ENCODE data around the gene HOOK2. TPM values are rescaled to one million over a fixed set of nuclear protein-coding genes. Genes with fewer than 3 reads are reported as not detected.

Gene HOOK2
- total and polyA plus RNA-seq, 2 experiments from 2014 or later: 56.9 to 86.4 TPM

DNA sequence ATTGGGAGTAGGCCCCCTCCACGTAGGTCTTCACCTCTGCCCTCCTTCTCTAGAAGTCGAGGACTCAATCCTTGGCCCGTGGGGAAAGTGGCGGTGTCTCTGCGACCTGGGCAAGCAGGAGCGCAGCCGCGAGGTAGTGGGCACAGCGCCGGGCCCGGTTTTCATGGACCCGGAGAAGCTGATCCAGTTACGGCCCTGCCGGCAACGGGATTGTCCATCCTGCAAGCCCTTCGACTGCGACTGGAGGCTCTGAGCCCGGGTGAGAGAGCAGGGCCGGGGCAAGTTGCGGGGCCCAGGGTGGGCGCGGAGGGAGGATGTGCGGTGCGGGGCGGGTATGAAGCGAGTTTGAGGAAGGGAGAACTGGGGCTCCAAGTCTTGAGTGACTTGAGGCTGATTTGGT, 28.7 kb upstream of the HOOK2 start (continued):
- TF ChIP-seq, protein P1, sequence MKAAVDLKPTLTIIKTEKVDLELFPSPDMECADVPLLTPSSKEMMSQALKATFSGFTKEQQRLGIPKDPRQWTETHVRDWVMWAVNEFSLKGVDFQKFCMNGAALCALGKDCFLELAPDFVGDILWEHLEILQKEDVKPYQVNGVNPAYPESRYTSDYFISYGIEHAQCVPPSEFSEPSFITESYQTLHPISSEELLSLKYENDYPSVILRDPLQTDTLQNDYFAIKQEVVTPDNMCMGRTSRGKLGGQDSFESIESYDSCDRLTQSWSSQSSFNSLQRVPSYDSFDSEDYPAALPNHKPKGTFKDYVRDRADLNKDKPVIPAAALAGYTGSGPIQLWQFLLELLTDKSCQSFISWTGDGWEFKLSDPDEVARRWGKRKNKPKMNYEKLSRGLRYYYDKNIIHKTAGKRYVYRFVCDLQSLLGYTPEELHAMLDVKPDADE (IDR thresholded peaks at IDR 0.05): no peak
- TF ChIP-seq EZH2 (IDR thresholded peaks at IDR 0.05; ENCODE audit: low read depth, unreplicated experiment) (no peak), ZNF114 (CRISPR knock-in tag; IDR thresholded peaks at IDR 0.05) (no peak), EZH2phosphoT487 (IDR thresholded peaks at IDR 0.05; ENCODE audit: unreplicated experiment) (no peak)
- TF ChIP-seq, protein P2, sequence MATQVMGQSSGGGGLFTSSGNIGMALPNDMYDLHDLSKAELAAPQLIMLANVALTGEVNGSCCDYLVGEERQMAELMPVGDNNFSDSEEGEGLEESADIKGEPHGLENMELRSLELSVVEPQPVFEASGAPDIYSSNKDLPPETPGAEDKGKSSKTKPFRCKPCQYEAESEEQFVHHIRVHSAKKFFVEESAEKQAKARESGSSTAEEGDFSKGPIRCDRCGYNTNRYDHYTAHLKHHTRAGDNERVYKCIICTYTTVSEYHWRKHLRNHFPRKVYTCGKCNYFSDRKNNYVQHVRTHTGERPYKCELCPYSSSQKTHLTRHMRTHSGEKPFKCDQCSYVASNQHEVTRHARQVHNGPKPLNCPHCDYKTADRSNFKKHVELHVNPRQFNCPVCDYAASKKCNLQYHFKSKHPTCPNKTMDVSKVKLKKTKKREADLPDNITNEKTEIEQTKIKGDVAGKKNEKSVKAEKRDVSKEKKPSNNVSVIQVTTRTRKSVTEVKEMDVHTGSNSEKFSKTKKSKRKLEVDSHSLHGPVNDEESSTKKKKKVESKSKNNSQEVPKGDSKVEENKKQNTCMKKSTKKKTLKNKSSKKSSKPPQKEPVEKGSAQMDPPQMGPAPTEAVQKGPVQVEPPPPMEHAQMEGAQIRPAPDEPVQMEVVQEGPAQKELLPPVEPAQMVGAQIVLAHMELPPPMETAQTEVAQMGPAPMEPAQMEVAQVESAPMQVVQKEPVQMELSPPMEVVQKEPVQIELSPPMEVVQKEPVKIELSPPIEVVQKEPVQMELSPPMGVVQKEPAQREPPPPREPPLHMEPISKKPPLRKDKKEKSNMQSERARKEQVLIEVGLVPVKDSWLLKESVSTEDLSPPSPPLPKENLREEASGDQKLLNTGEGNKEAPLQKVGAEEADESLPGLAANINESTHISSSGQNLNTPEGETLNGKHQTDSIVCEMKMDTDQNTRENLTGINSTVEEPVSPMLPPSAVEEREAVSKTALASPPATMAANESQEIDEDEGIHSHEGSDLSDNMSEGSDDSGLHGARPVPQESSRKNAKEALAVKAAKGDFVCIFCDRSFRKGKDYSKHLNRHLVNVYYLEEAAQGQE (IDR thresholded peaks at IDR 0.05; ENCODE audit: unreplicated experiment): no peak

DNA sequence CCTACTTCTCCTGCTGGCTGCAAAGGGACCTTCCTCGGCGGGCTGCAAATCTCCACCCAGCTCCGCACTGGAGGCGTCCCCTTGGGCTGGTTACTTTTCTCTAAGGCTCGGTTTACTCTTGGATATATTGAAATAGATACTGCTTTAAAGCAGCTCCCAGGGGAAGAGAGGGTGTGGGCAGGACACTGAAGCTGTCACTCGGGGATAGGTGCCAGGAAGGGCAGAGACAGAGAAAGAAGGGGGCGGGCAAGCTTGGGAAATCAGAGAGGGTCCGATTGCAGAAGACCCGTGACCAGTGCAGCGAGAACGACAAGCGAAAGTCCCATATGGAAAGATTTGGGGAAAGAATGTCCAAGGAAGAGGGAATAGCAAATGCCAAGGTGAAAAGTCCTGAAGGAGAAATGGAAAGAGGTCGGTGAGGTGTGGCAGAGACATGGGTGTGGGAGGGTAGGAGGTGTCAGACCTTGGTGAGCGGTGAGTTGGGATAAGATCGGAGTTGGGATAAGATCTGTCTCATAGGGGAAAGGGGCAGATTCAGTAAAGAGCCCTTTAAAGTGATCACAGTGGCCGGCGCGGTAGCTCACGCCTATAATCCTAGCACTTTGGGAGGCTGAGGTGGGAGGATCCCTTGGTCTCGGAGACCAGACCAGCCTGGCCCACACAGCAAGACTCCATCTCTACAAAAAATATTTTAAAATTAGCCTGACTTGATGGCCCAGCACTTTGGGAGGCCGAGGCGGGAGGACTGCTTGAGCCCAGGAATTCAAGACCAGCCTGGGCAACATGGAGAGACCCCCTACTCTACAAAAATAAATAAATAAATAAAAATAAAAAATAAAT, 27.1 kb upstream of the HOOK2 start:
- Histone ChIP-seq H3K4me1 (ENCODE audit: insufficient read depth) (peaks cover 11% of the 10 kb centered on the region; the same call in 1 of the 2 replicates), H3K27ac (ENCODE audit: low read depth) (no peak overlapping the region), H2AFZ (peak overlapping the region; percentile 97), H3K36me3 (ENCODE audit: insufficient read depth) (peaks cover 9% of the 10 kb centered on the region; the same call in 1 of the 2 replicates), H3K79me2 (replicated peaks; ENCODE audit: insufficient read depth) (peaks cover 20% of the 10 kb centered on the region), H3K27me3 (ENCODE audit: insufficient read depth) (peaks cover 10% of the 10 kb centered on the region), H3K4me3 (peak overlapping the region; percentile 99), H3K9me2 (ENCODE audit: insufficient read depth) (no peaks in the 10 kb centered on the region), H3F3A (replicated peaks; ENCODE audit: low read depth) (peaks cover 19% of the 10 kb centered on the region), H3K4me2 (peak overlapping the region; percentile 97), H4K20me1 (replicated peaks; ENCODE audit: insufficient read depth) (no peaks in the 10 kb centered on the region)
- H3K27me3 Mint-ChIP-seq (ENCODE audit: insufficient read depth, low read depth, poor library complexity): peaks cover 10% of the 10 kb centered on the region
- H3K27ac Mint-ChIP-seq: no peak overlapping the region
- peaks cover 45% of the 10 kb centered on the region for H3K36me3 Mint-ChIP-seq (ENCODE audit: low read depth)
- peaks cover 20% of the 10 kb centered on the region for H3K4me1 Mint-ChIP-seq
- peak overlapping the region; percentile 93 for H3K4me3 Mint-ChIP-seq
- no peaks in the 10 kb centered on the region for H3K9me3 Mint-ChIP-seq
- no peak for DNase-seq (ENCODE audit: low spot score)
- ATAC-seq: no peak
- TF ChIP-seq STAT1 (IDR thresholded peaks at IDR 0.05; ENCODE audit: unreplicated experiment) (no peak), ZNF114 (CRISPR knock-in tag; IDR thresholded peaks at IDR 0.05) (no peak), CREB1 (CRISPR knock-in tag; IDR thresholded peaks at IDR 0.05; ENCODE audit: low read depth) (no peak), EZH2 (IDR thresholded peaks at IDR 0.05; ENCODE audit: low read depth, unreplicated experiment) (no peak), JUNB (IDR thresholded peaks at IDR 0.05; ENCODE audit: unreplicated experiment) (no peak)
- TF ChIP-seq, protein P3, sequence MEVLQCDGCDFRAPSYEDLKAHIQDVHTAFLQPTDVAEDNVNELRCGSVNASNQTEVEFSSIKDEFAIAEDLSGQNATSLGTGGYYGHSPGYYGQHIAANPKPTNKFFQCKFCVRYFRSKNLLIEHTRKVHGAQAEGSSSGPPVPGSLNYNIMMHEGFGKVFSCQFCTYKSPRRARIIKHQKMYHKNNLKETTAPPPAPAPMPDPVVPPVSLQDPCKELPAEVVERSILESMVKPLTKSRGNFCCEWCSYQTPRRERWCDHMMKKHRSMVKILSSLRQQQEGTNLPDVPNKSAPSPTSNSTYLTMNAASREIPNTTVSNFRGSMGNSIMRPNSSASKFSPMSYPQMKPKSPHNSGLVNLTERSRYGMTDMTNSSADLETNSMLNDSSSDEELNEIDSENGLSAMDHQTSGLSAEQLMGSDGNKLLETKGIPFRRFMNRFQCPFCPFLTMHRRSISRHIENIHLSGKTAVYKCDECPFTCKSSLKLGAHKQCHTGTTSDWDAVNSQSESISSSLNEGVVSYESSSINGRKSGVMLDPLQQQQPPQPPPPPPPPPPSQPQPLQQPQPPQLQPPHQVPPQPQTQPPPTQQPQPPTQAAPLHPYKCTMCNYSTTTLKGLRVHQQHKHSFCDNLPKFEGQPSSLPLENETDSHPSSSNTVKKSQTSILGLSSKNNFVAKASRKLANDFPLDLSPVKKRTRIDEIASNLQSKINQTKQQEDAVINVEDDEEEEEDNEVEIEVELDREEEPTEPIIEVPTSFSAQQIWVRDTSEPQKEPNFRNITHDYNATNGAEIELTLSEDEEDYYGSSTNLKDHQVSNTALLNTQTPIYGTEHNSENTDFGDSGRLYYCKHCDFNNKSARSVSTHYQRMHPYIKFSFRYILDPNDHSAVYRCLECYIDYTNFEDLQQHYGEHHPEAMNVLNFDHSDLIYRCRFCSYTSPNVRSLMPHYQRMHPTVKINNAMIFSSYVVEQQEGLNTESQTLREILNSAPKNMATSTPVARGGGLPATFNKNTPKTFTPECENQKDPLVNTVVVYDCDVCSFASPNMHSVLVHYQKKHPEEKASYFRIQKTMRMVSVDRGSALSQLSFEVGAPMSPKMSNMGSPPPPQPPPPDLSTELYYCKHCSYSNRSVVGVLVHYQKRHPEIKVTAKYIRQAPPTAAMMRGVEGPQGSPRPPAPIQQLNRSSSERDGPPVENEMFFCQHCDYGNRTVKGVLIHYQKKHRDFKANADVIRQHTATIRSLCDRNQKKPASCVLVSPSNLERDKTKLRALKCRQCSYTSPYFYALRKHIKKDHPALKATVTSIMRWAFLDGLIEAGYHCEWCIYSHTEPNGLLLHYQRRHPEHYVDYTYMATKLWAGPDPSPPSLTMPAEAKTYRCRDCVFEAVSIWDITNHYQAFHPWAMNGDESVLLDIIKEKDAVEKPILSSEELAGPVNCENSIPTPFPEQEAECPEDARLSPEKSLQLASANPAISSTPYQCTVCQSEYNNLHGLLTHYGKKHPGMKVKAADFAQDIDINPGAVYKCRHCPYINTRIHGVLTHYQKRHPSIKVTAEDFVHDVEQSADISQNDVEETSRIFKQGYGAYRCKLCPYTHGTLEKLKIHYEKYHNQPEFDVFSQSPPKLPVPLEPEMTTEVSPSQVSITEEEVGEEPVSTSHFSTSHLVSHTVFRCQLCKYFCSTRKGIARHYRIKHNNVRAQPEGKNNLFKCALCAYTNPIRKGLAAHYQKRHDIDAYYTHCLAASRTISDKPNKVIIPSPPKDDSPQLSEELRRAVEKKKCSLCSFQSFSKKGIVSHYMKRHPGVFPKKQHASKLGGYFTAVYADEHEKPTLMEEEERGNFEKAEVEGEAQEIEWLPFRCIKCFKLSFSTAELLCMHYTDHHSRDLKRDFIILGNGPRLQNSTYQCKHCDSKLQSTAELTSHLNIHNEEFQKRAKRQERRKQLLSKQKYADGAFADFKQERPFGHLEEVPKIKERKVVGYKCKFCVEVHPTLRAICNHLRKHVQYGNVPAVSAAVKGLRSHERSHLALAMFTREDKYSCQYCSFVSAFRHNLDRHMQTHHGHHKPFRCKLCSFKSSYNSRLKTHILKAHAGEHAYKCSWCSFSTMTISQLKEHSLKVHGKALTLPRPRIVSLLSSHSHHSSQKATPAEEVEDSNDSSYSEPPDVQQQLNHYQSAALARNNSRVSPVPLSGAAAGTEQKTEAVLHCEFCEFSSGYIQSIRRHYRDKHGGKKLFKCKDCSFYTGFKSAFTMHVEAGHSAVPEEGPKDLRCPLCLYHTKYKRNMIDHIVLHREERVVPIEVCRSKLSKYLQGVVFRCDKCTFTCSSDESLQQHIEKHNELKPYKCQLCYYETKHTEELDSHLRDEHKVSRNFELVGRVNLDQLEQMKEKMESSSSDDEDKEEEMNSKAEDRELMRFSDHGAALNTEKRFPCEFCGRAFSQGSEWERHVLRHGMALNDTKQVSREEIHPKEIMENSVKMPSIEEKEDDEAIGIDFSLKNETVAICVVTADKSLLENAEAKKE (CRISPR knock-in tag; IDR thresholded peaks at IDR 0.05): no peak
